ENCODE results near the gene LRRTM2. TPM values are rescaled to one million over a fixed set of nuclear protein-coding genes. Genes with fewer than 3 reads are reported as not detected.

LRRTM2 gene
- total and polyA plus RNA-seq, 8 donors = 0.16 to 2.9 (median 1.0) TPM

GRCh38 chr5:138850865-138851435 lies 24.2 kb downstream of the LRRTM2 start:
- no peak for TF ChIP-seq CTCF (IDR thresholded peaks at IDR 0.05)
- H3K4me3 ChIP-seq = no peak overlapping the region
- no peaks in the 10 kb centered on the region for H3K9me3 ChIP-seq
- no peaks in the 10 kb centered on the region for H3K36me3 ChIP-seq
- intact Hi-C loops (cut with DNase I) = no loop called here
- peaks cover 15 to 24% of the 10 kb centered on the region in 2 donors for H3K4me1 ChIP-seq
- ATAC-seq = no peak
- no peak for DNase-seq
- no peaks in the 10 kb centered on the region for H3K27me3 ChIP-seq
- H3K27ac ChIP-seq = no peak overlapping the region

GRCh38 chr5:138849882-138850281 lies 25.3 kb downstream of the LRRTM2 start:
- Histone ChIP-seq H3K27me3 (no peaks in the 10 kb centered on the region), H3K9me3 (no peaks in the 10 kb centered on the region), H3K27ac (no peak overlapping the region), H3K4me3 (no peak overlapping the region), H3K4me1 (peaks cover 19 to 27% of the 10 kb centered on the region in 2 donors), H3K36me3 (no peaks in the 10 kb centered on the region)
- TF ChIP-seq CTCF (IDR thresholded peaks at IDR 0.05) = no peak
- ATAC-seq (no peak), DNase-seq (peak in 1 of 4 donors; percentile 23)
- intact Hi-C loops (cut with DNase I) = no loop called here

- no peak for TF ChIP-seq CTCF (IDR thresholded peaks at IDR 0.05)
- DNase-seq = no peak
- Histone ChIP-seq H3K4me3 (no peak overlapping the region), H3K27me3 (no peaks in the 10 kb centered on the region), H3K9me3 (no peaks in the 10 kb centered on the region), H3K36me3 (no peaks in the 10 kb centered on the region), H3K4me1 (peaks cover 23 to 31% of the 10 kb centered on the region in 2 donors), H3K27ac (no peak overlapping the region)
- no peak for ATAC-seq
- intact Hi-C loops (cut with DNase I) = no loop called here
Measured at GRCh38 chr5:138849439-138849838, 25.7 kb downstream of the LRRTM2 start.

- TF ChIP-seq CTCF (IDR thresholded peaks at IDR 0.05) = no peak
- intact Hi-C loops (cut with DNase I) = no loop called here
- peak overlapping the region; percentile 37 to 45 for H3K27ac ChIP-seq
- H3K9me3 ChIP-seq = no peaks in the 10 kb centered on the region
- H3K4me1 ChIP-seq = peaks cover 24 to 34% of the 10 kb centered on the region in 2 donors
- peak; percentile 84 for ATAC-seq
- peak in 1 of 4 donors; percentile 20 for DNase-seq
- no peaks in the 10 kb centered on the region for H3K27me3 ChIP-seq
- no peak overlapping the region for H3K4me3 ChIP-seq
- H3K36me3 ChIP-seq = no peaks in the 10 kb centered on the region
Measured at GRCh38 chr5:138844812-138845513, 30.2 kb downstream of the LRRTM2 start.

- no peak for TF ChIP-seq CTCF (IDR thresholded peaks at IDR 0.05)
- DNase-seq (no peak), ATAC-seq (no peak)
- H3K4me1 ChIP-seq = peaks cover 18 to 28% of the 10 kb centered on the region in 2 donors
- no peaks in the 10 kb centered on the region for H3K9me3 ChIP-seq
- H3K36me3 ChIP-seq = no peaks in the 10 kb centered on the region
- H3K27me3 ChIP-seq = no peaks in the 10 kb centered on the region
- H3K4me3 ChIP-seq = no peak overlapping the region
- H3K27ac ChIP-seq = no peak overlapping the region
- intact Hi-C loops (cut with DNase I) = no loop called here
Measured at GRCh38 chr5:138844125-138844461, 31.0 kb downstream of the LRRTM2 start.
